RWPE2 (cell line): ENCODE data around the gene R3HDM2.

ENCODE experiments used
- ATAC-seq: fragments of 200-7000 bp; cut with Tn5 transposase; 3 replicates; pipeline ENCODE4 v1.9.1; 2021; ENCODE audit warnings: low read depth
- DNase-seq: peaks from one replicate; pipeline ENCODE4 v3.0.0-alpha.2; 2020; ENCODE audit warnings: low spot score
- H3K27ac ChIP-seq: fragments of 450-650 bp; 2 replicates; pipeline ENCODE4 v1.5.1; 2017; ENCODE audit warnings: mild to moderate bottlenecking; ENCODE audit not compliant: poor library complexity, severe bottlenecking
- H3K27me3 ChIP-seq: fragments of 250-450 bp; sonication (Bioruptor Pico); 2 replicates; pipeline ENCODE4 v1.5.1; 2021; ENCODE audit warnings: mild to moderate bottlenecking, moderate library complexity; ENCODE audit not compliant: insufficient read depth, poor library complexity, severe bottlenecking
- H3K36me3 ChIP-seq: fragments of 250-450 bp; sonication (Bioruptor Pico); 2 replicates; pipeline ENCODE4 v1.5.1; 2020; ENCODE audit warnings: low read depth, mild to moderate bottlenecking, moderate library complexity
- H3K4me1 ChIP-seq: fragments of 250-450 bp; sonication (Bioruptor Pico); 2 replicates; pipeline ENCODE4 v1.5.1; 2021; ENCODE audit warnings: mild to moderate bottlenecking, moderate library complexity; ENCODE audit not compliant: insufficient read depth, poor library complexity, severe bottlenecking
- H3K4me3 ChIP-seq: fragments of 250-450 bp; sonication (Bioruptor Pico); 2 replicates; pipeline ENCODE4 v1.5.1; 2021; ENCODE audit warnings: mild to moderate bottlenecking, moderate library complexity; ENCODE audit not compliant: severe bottlenecking
- H3K9me3 ChIP-seq: fragments of 250-450 bp; sonication (Bioruptor Pico); 2 replicates; pipeline ENCODE4 v1.5.1; 2021; ENCODE audit warnings: mild to moderate bottlenecking, moderate library complexity; ENCODE audit not compliant: severe bottlenecking
- TF ChIP-seq, protein P1 (sequence below): fragments of 450-650 bp; IDR thresholded peaks from one replicate; pipeline ENCODE4 v1.5.1; 2017; ENCODE audit warnings: mild to moderate bottlenecking, moderate library complexity; ENCODE audit not compliant: poor library complexity, severe bottlenecking

Gene R3HDM2

GRCh38 chr12:57222286-57223190 lies 208.3 kb downstream of the R3HDM2 start:
- Histone ChIP-seq H3K9me3 (no peaks in the 10 kb centered on the region), H3K27me3 (peaks cover 45% of the 10 kb centered on the region), H3K36me3 (no peaks in the 10 kb centered on the region), H3K4me3 (no peak overlapping the region), H3K4me1 (no peaks in the 10 kb centered on the region), H3K27ac (no peak overlapping the region)
- DNase-seq, result no peak
- ATAC-seq, result no peak
- TF ChIP-seq, protein P1, sequence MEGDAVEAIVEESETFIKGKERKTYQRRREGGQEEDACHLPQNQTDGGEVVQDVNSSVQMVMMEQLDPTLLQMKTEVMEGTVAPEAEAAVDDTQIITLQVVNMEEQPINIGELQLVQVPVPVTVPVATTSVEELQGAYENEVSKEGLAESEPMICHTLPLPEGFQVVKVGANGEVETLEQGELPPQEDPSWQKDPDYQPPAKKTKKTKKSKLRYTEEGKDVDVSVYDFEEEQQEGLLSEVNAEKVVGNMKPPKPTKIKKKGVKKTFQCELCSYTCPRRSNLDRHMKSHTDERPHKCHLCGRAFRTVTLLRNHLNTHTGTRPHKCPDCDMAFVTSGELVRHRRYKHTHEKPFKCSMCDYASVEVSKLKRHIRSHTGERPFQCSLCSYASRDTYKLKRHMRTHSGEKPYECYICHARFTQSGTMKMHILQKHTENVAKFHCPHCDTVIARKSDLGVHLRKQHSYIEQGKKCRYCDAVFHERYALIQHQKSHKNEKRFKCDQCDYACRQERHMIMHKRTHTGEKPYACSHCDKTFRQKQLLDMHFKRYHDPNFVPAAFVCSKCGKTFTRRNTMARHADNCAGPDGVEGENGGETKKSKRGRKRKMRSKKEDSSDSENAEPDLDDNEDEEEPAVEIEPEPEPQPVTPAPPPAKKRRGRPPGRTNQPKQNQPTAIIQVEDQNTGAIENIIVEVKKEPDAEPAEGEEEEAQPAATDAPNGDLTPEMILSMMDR, result no peak

GRCh38 chr12:57221169-57221917 lies 209.5 kb downstream of the R3HDM2 start:
- no peaks in the 10 kb centered on the region for H3K9me3 ChIP-seq
- no peak overlapping the region for H3K4me3 ChIP-seq
- ATAC-seq, result no peak
- DNase-seq, result no peak
- H3K27me3 ChIP-seq, result peaks cover 54% of the 10 kb centered on the region
- H3K27ac ChIP-seq, result no peak overlapping the region
- H3K4me1 ChIP-seq, result no peaks in the 10 kb centered on the region
- no peaks in the 10 kb centered on the region for H3K36me3 ChIP-seq
- TF ChIP-seq, protein P1, result no peak

DNA sequence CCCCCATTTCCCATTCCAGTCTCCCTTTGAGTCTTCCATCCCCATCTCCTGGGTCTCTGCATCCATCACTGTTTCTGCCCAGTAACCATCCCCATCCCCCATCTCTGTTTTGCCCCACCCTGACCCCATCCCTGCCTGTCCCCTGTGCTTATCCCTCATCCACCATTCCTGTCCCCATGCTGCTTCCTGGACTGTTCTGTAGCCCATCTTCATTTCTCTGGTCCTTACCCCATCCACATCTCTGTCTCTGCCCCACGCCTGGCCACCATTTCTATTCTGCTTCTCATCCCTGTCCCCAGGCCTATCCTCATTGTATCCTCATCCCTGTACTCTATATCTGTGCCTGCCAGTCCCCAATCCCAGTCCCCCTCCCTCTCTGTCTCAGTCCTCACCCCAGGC lies 210.1 kb downstream of the R3HDM2 start:
- no peaks in the 10 kb centered on the region for H3K36me3 ChIP-seq
- TF ChIP-seq, protein P1, result no peak
- peaks cover 60% of the 10 kb centered on the region for H3K27me3 ChIP-seq
- no peak for ATAC-seq
- H3K4me3 ChIP-seq, result no peak overlapping the region
- H3K4me1 ChIP-seq, result no peaks in the 10 kb centered on the region
- no peak overlapping the region for H3K27ac ChIP-seq
- no peaks in the 10 kb centered on the region for H3K9me3 ChIP-seq
- DNase-seq, result no peak

DNA sequence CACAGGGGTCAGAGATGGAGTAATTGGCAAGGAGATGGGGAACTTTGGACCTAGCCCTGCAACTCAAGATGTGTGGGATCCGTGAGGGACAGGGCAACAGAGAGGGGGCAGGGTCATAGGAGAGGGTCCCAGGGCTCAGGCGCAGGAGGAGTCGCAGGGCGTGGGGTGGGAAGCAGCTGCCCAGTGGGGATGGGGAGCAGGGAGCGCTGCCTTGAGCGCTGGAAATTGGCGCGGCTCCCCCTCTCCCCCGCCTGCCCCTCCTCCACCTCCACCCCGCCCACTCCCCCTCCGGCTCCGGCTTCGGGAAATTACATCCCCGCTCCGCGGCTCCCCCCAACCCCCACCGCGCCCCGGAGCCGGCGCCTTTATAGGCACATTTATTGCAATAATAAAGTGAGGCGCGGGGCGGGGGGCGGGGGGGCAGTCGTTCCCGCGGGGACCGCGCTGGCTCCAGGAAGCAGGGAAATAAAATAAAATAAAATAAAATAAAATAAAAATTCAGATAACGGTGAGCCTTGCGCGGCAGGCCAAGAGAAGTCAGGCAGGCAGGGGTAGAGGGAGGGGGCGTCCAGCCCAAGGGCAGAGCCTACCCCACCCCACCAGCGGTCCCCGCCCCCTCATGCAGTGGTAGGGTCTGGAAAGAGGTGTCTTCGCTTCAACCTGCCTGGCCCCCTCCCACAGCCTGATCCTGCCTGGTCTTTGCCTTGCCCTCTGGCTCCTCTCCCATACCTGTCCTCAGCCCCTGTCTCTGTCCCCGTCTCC lies 210.7 kb downstream of the R3HDM2 start:
- H3K27ac ChIP-seq, result no peak overlapping the region
- peaks cover 66% of the 10 kb centered on the region for H3K27me3 ChIP-seq
- H3K9me3 ChIP-seq, result no peaks in the 10 kb centered on the region
- ATAC-seq, result no peak
- DNase-seq, result no peak
- H3K4me3 ChIP-seq, result no peak overlapping the region
- TF ChIP-seq, protein P1, result no peak
- no peaks in the 10 kb centered on the region for H3K4me1 ChIP-seq
- no peaks in the 10 kb centered on the region for H3K36me3 ChIP-seq
